ENCODE measurements around the gene LRWD1. TPM values are rescaled to one million over a fixed set of nuclear protein-coding genes. Genes with fewer than 3 reads are reported as not detected.

Gene LRWD1
- total and polyA plus RNA-seq, 8 donors, result 4.5 to 238 (median 12.8) TPM

DNA sequence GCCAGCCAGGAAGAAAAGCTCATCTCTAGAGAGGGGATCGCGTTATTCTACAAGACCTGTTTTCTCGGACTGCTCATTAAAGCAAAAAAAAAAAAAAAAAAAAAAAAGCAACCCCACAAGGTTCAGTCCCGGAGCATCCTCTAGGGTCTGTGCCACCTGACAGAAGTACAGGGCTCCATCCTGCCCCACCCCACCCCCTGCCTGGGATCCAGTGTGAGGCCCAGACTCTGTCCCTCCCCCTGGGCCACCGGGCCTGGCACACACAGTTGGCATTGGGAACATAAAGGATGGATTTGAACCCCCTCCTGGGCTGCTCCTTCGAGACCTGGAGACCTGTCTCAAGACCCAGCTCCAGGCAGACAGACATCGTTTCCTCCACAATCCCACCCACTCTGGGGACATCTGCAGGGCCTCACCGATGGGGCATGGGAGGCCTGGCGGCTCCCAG, 30.7 kb upstream of the LRWD1 start:
- WGBS, 5 donors, result 29 to 36% (median 33%) methylated on average over 9 of the region's 9 CpGs
- peak overlapping the region in 4 of 5 donors; percentile 55 to 88 (median 84) for H3K27ac ChIP-seq
- intact Hi-C loops (cut with DNase I; ENCODE audit: low total_unique reads), result no loop called here
- H3K9me3 ChIP-seq, result no peaks in the 10 kb centered on the region
- H3K4me1 ChIP-seq, result peaks cover 11 to 47% (median 32%) of the 10 kb centered on the region in 4 donors
- H3K27me3 ChIP-seq, result no peaks in the 10 kb centered on the region
- TF ChIP-seq, protein P1, sequence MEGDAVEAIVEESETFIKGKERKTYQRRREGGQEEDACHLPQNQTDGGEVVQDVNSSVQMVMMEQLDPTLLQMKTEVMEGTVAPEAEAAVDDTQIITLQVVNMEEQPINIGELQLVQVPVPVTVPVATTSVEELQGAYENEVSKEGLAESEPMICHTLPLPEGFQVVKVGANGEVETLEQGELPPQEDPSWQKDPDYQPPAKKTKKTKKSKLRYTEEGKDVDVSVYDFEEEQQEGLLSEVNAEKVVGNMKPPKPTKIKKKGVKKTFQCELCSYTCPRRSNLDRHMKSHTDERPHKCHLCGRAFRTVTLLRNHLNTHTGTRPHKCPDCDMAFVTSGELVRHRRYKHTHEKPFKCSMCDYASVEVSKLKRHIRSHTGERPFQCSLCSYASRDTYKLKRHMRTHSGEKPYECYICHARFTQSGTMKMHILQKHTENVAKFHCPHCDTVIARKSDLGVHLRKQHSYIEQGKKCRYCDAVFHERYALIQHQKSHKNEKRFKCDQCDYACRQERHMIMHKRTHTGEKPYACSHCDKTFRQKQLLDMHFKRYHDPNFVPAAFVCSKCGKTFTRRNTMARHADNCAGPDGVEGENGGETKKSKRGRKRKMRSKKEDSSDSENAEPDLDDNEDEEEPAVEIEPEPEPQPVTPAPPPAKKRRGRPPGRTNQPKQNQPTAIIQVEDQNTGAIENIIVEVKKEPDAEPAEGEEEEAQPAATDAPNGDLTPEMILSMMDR (IDR thresholded peaks at IDR 0.05), result no peak
- TF ChIP-seq POLR2AphosphoS5 (IDR thresholded peaks at IDR 0.05) (no peak), POLR2A (IDR thresholded peaks at IDR 0.05) (no peak), EP300 (IDR thresholded peaks at IDR 0.05) (no peak)
- peak overlapping the region; percentile 80 to 99 (median 84) for H3K4me3 ChIP-seq
- peak in 1 of 2 donors; percentile 35 for DNase-seq
- peaks cover 0 to 18% (median 14%) of the 10 kb centered on the region in 4 donors for H3K36me3 ChIP-seq

DNA sequence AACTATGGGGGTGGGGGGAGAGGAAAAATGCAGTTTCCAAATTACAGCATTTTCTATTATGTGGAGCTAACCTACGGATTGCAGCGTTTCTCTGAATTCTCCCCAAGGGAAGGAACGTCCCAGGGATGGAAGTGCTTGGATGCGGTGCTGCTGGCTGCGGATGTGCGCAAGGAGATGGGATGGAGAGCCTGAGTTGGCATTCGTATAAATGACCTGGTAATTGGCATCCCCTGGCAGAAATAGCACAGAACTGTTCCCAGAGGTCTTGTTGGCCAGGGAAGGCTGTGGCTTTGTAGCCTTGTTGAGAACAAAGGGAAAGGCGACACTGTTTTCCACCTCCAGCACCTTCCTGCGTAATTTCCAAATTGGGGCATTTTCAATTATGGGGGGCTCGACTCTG, 28.7 kb upstream of the LRWD1 start:
- TF ChIP-seq EP300 (IDR thresholded peaks at IDR 0.05) (no peak), POLR2AphosphoS5 (IDR thresholded peaks at IDR 0.05) (no peak), POLR2A (IDR thresholded peaks at IDR 0.05) (no peak)
- TF ChIP-seq, protein P1 (IDR thresholded peaks at IDR 0.05), result no peak
- no peak overlapping the region for H3K27ac ChIP-seq
- WGBS, 5 donors, result 91 to 95% (median 94%) methylated on average over 10 of the region's 10 CpGs
- no peaks in the 10 kb centered on the region for H3K9me3 ChIP-seq
- DNase-seq, result no peak
- H3K36me3 ChIP-seq, result peaks cover 0 to 29% (median 24%) of the 10 kb centered on the region in 4 donors
- no peak overlapping the region for H3K4me3 ChIP-seq
- intact Hi-C loops (cut with DNase I; ENCODE audit: low total_unique reads), result no loop called here
- H3K4me1 ChIP-seq, result peaks cover 11 to 45% (median 32%) of the 10 kb centered on the region in 4 donors
- H3K27me3 ChIP-seq, result no peaks in the 10 kb centered on the region

DNA sequence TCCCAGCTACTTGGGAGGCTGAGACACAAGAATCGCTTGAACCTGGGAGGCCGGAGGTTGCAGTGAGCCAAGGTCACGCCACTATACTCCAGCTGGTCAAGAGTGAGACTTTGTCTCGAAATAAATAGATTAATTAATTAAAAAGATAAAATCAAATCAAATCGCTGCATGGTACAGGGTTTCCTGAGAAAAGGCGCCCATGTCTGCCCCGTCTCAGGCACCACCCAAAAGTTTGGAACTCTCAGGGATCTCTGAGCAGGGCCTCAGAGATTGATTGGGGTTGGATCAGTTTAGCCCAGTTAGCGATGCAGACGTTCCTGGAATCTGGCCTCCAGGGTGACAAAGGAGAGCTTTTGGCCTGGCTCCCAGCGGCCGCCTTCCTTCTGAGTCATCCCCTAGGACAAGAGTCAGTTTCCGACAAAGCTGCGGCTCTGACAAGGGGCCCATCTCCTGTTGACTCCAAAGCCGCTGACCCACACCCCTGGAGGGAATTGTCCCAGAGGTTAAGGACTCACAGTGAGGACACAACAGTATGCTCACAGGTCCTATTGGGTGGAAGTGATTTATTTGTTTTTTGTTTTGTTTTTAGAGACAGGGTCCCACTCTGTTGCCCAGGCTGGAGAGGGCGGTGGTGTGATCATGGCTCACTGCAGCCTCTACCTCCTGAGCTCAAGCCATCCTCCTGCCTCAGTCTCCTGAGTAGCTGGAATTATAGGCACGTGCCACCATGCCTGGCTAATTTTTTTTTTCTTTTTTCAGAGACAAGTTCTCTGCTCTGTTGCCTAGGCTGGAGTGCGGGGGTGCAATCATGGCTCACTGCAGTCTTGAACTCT, 24.6 kb upstream of the LRWD1 start:
- DNase-seq, result no peak
- H3K4me1 ChIP-seq, result peaks cover 0 to 10% (median 0%) of the 10 kb centered on the region in 4 donors
- peak overlapping the region in 1 of 5 donors; percentile 47 for H3K27ac ChIP-seq
- peaks cover 0 to 45% (median 40%) of the 10 kb centered on the region in 4 donors for H3K36me3 ChIP-seq
- H3K4me3 ChIP-seq, result no peak overlapping the region
- intact Hi-C loops (cut with DNase I; ENCODE audit: low total_unique reads), result no loop called here
- H3K9me3 ChIP-seq, result no peaks in the 10 kb centered on the region
- H3K27me3 ChIP-seq, result no peaks in the 10 kb centered on the region
- TF ChIP-seq EP300 (IDR thresholded peaks at IDR 0.05), result no peak
- no peak for TF ChIP-seq POLR2AphosphoS5 (IDR thresholded peaks at IDR 0.05)
- TF ChIP-seq, protein P1 (IDR thresholded peaks at IDR 0.05), result no peak
- no peak for TF ChIP-seq POLR2A (IDR thresholded peaks at IDR 0.05)
- 68 to 90% (median 82%) methylated on average over 17 of the region's 17 CpGs for WGBS, 5 donors

DNA sequence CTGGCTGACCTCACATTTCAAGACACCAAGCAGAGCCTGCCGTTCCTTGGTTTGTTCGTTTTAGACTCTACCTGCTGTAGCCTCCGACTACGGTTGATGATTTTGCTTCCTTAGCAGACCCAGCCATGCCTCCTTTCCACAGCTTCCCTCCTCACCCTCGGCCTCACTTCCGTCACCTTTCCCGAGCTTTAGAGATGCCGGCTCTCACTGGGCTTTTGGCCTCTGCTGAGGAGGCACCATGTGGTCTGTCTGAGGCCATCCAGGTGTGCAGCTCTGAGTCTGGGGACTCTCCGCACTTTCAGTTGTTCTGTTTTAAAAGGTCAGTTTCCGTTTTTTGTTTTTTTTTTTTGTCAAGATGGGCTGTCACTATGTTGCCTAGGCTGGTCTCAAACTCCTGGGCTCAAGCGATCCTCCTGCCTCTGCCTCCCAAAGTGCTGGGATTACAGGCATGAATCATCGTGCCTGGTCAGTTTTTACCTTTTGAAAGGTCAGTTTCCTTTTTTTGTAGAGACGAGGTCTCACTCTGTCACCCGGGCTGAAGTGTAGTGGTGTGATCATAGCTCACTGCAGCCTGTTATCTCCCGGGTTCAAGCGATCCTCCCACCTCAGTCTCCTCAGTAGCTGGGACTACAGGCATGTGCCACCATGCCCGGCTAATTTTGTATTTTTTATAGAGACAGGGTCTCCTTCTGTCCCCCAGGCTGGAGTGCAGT, 19.7 kb upstream of the LRWD1 start:
- TF ChIP-seq EP300 (IDR thresholded peaks at IDR 0.05), result no peak
- TF ChIP-seq, protein P1 (IDR thresholded peaks at IDR 0.05), result no peak
- TF ChIP-seq POLR2A (IDR thresholded peaks at IDR 0.05), result no peak
- no peak for TF ChIP-seq POLR2AphosphoS5 (IDR thresholded peaks at IDR 0.05)
- Histone ChIP-seq H3K27me3 (no peaks in the 10 kb centered on the region), H3K36me3 (peaks cover 8 to 53% (median 47%) of the 10 kb centered on the region in 4 donors), H3K27ac (peak overlapping the region in 1 of 5 donors; percentile 16), H3K4me1 (peaks cover 0 to 5% (median 0%) of the 10 kb centered on the region in 4 donors), H3K4me3 (no peak overlapping the region), H3K9me3 (no peaks in the 10 kb centered on the region)
- 89 to 94% (median 91%) methylated on average over 17 of the region's 17 CpGs for WGBS, 5 donors
- intact Hi-C loops (cut with DNase I; ENCODE audit: low total_unique reads), result no loop called here
- no peak for DNase-seq

All from stomach (tissue), 9 donors.